ENCODE data around the gene NPAS3.

Gene NPAS3

GRCh38 chr14:33294419-33294818 lies 355.7 kb downstream of the NPAS3 start:
- Histone ChIP-seq H3K4me3 (ENCODE audit: low read depth, low read length) (no peak overlapping the region), H3K27me3 (ENCODE audit: insufficient read depth, low read length) (no peaks in the 10 kb centered on the region), H3K36me3 (ENCODE audit: control insufficient read depth in 1 of 2, insufficient read depth in 2 of 2, low read length in 2 of 2) (no peaks in the 10 kb centered on the region), H2BK12ac (ENCODE audit: low read length) (no peak overlapping the region), H3K18ac (ENCODE audit: low read length) (no peak overlapping the region), H3K14ac (ENCODE audit: low read length) (no peak overlapping the region), H3K9ac (ENCODE audit: low read length) (no peak overlapping the region), H2BK120ac (ENCODE audit: insufficient read depth, low read length, poor library complexity) (no peak overlapping the region), H2AK5ac (ENCODE audit: low read length) (no peak overlapping the region), H3K4me1 (ENCODE audit: control insufficient read depth in 1 of 2, insufficient read depth in 2 of 2, low read length in 2 of 2) (no peaks in the 10 kb centered on the region), H3K79me2 (ENCODE audit: control insufficient read depth, insufficient read depth, low read length, poor library complexity) (no peaks in the 10 kb centered on the region), H2BK5ac (ENCODE audit: low read depth, low read length, poor library complexity) (no peak overlapping the region), H4K8ac (ENCODE audit: low read depth, low read length) (no peak overlapping the region), H3K23ac (ENCODE audit: low read length) (no peak overlapping the region), H3K4ac (ENCODE audit: low read depth, low read length) (no peak overlapping the region), H4K91ac (ENCODE audit: low read depth, low read length) (no peak overlapping the region), H3K79me1 (ENCODE audit: low read length) (no peaks in the 10 kb centered on the region), H3K27ac (ENCODE audit: low read depth, low read length) (no peak overlapping the region), H3K9me3 (ENCODE audit: insufficient read depth, low read depth, low read length) (no peaks in the 10 kb centered on the region), H4K12ac (ENCODE audit: low read depth, low read length) (no peak overlapping the region), H3K4me2 (ENCODE audit: low read length) (no peak overlapping the region), H2AFZ (ENCODE audit: insufficient read depth, low read length, poor library complexity) (no peak overlapping the region)
- no CpG with 5 or more reads among the region's 2 CpGs for WGBS (ENCODE audit: extremely low coverage, insufficient coverage, insufficient read length)
- DNase-seq = no peak

- no peaks in the 10 kb centered on the region for H3K36me3 ChIP-seq (ENCODE audit: control insufficient read depth in 1 of 2, insufficient read depth in 2 of 2, low read length in 2 of 2)
- H3K27ac ChIP-seq (ENCODE audit: low read depth, low read length) = no peak overlapping the region
- no peak overlapping the region for H3K23ac ChIP-seq (ENCODE audit: low read length)
- no peak overlapping the region for H2BK120ac ChIP-seq (ENCODE audit: insufficient read depth, low read length, poor library complexity)
- no CpG with 5 or more reads among the region's 4 CpGs for WGBS (ENCODE audit: extremely low coverage, insufficient coverage, insufficient read length)
- H2AK5ac ChIP-seq (ENCODE audit: low read length) = no peak overlapping the region
- H3K9ac ChIP-seq (ENCODE audit: low read length) = no peak overlapping the region
- no peak overlapping the region for H3K4me2 ChIP-seq (ENCODE audit: low read length)
- no peak overlapping the region for H2BK12ac ChIP-seq (ENCODE audit: low read length)
- H3K79me2 ChIP-seq (ENCODE audit: control insufficient read depth, insufficient read depth, low read length, poor library complexity) = no peaks in the 10 kb centered on the region
- no peaks in the 10 kb centered on the region for H3K4me1 ChIP-seq (ENCODE audit: control insufficient read depth in 1 of 2, insufficient read depth in 2 of 2, low read length in 2 of 2)
- no peak overlapping the region for H3K18ac ChIP-seq (ENCODE audit: low read length)
- H2BK5ac ChIP-seq (ENCODE audit: low read depth, low read length, poor library complexity) = no peak overlapping the region
- H4K91ac ChIP-seq (ENCODE audit: low read depth, low read length) = no peak overlapping the region
- H2AFZ ChIP-seq (ENCODE audit: insufficient read depth, low read length, poor library complexity) = no peak overlapping the region
- H3K9me3 ChIP-seq (ENCODE audit: insufficient read depth, low read depth, low read length) = no peaks in the 10 kb centered on the region
- no peak overlapping the region for H3K4me3 ChIP-seq (ENCODE audit: low read depth, low read length)
- no peak for DNase-seq
- H3K27me3 ChIP-seq (ENCODE audit: insufficient read depth, low read length) = no peaks in the 10 kb centered on the region
- H3K79me1 ChIP-seq (ENCODE audit: low read length) = no peaks in the 10 kb centered on the region
- no peak overlapping the region for H4K12ac ChIP-seq (ENCODE audit: low read depth, low read length)
- no peak overlapping the region for H4K8ac ChIP-seq (ENCODE audit: low read depth, low read length)
- H3K14ac ChIP-seq (ENCODE audit: low read length) = no peak overlapping the region
- H3K4ac ChIP-seq (ENCODE audit: low read depth, low read length) = no peak overlapping the region
These were observed 358.9 kb downstream of the NPAS3 start for GRCh38 chr14:33297565-33297964.

GRCh38 chr14:33307691-33308251 lies 369.1 kb downstream of the NPAS3 start:
- H3K23ac ChIP-seq (ENCODE audit: low read length) = no peak overlapping the region
- WGBS (ENCODE audit: extremely low coverage, insufficient coverage, insufficient read length) = no CpG with 5 or more reads among the region's 11 CpGs
- no peak overlapping the region for H4K12ac ChIP-seq (ENCODE audit: low read depth, low read length)
- H3K27ac ChIP-seq (ENCODE audit: low read depth, low read length) = no peak overlapping the region
- no peaks in the 10 kb centered on the region for H3K4me1 ChIP-seq (ENCODE audit: control insufficient read depth in 1 of 2, insufficient read depth in 2 of 2, low read length in 2 of 2)
- no peaks in the 10 kb centered on the region for H3K79me1 ChIP-seq (ENCODE audit: low read length)
- no peak overlapping the region for H2BK120ac ChIP-seq (ENCODE audit: insufficient read depth, low read length, poor library complexity)
- peak; percentile 20 to 56 for DNase-seq
- no peak overlapping the region for H4K8ac ChIP-seq (ENCODE audit: low read depth, low read length)
- no peak overlapping the region for H3K14ac ChIP-seq (ENCODE audit: low read length)
- H3K4me3 ChIP-seq (ENCODE audit: low read depth, low read length) = no peak overlapping the region
- H3K18ac ChIP-seq (ENCODE audit: low read length) = no peak overlapping the region
- H2AFZ ChIP-seq (ENCODE audit: insufficient read depth, low read length, poor library complexity) = no peak overlapping the region
- no peak overlapping the region for H3K4me2 ChIP-seq (ENCODE audit: low read length)
- H2BK5ac ChIP-seq (ENCODE audit: low read depth, low read length, poor library complexity) = no peak overlapping the region
- no peaks in the 10 kb centered on the region for H3K79me2 ChIP-seq (ENCODE audit: control insufficient read depth, insufficient read depth, low read length, poor library complexity)
- no peaks in the 10 kb centered on the region for H3K9me3 ChIP-seq (ENCODE audit: insufficient read depth, low read depth, low read length)
- H3K4ac ChIP-seq (ENCODE audit: low read depth, low read length) = no peak overlapping the region
- no peak overlapping the region for H2AK5ac ChIP-seq (ENCODE audit: low read length)
- no peak overlapping the region for H3K9ac ChIP-seq (ENCODE audit: low read length)
- H3K36me3 ChIP-seq (ENCODE audit: control insufficient read depth in 1 of 2, insufficient read depth in 2 of 2, low read length in 2 of 2) = no peaks in the 10 kb centered on the region
- no peak overlapping the region for H2BK12ac ChIP-seq (ENCODE audit: low read length)
- H4K91ac ChIP-seq (ENCODE audit: low read depth, low read length) = no peak overlapping the region
- no peaks in the 10 kb centered on the region for H3K27me3 ChIP-seq (ENCODE audit: insufficient read depth, low read length)

- Histone ChIP-seq H4K12ac (ENCODE audit: low read depth, low read length) (no peak overlapping the region), H3K23ac (ENCODE audit: low read length) (no peak overlapping the region), H3K79me1 (ENCODE audit: low read length) (no peaks in the 10 kb centered on the region), H4K91ac (ENCODE audit: low read depth, low read length) (no peak overlapping the region), H3K4ac (ENCODE audit: low read depth, low read length) (no peak overlapping the region), H3K9ac (ENCODE audit: low read length) (no peak overlapping the region), H3K4me2 (ENCODE audit: low read length) (no peak overlapping the region), H4K8ac (ENCODE audit: low read depth, low read length) (no peak overlapping the region), H2BK120ac (ENCODE audit: insufficient read depth, low read length, poor library complexity) (no peak overlapping the region), H3K4me3 (ENCODE audit: low read depth, low read length) (no peak overlapping the region), H2BK5ac (ENCODE audit: low read depth, low read length, poor library complexity) (no peak overlapping the region), H3K14ac (ENCODE audit: low read length) (no peak overlapping the region), H3K18ac (ENCODE audit: low read length) (no peak overlapping the region), H3K9me3 (ENCODE audit: insufficient read depth, low read depth, low read length) (no peaks in the 10 kb centered on the region), H3K79me2 (ENCODE audit: control insufficient read depth, insufficient read depth, low read length, poor library complexity) (no peaks in the 10 kb centered on the region), H2AK5ac (ENCODE audit: low read length) (no peak overlapping the region), H2BK12ac (ENCODE audit: low read length) (no peak overlapping the region), H3K27ac (ENCODE audit: low read depth, low read length) (no peak overlapping the region), H2AFZ (ENCODE audit: insufficient read depth, low read length, poor library complexity) (no peak overlapping the region), H3K4me1 (ENCODE audit: control insufficient read depth in 1 of 2, insufficient read depth in 2 of 2, low read length in 2 of 2) (no peaks in the 10 kb centered on the region), H3K27me3 (ENCODE audit: insufficient read depth, low read length) (no peaks in the 10 kb centered on the region), H3K36me3 (ENCODE audit: control insufficient read depth in 1 of 2, insufficient read depth in 2 of 2, low read length in 2 of 2) (no peaks in the 10 kb centered on the region)
- no peak for DNase-seq
- no CpG with 5 or more reads among the region's 4 CpGs for WGBS (ENCODE audit: extremely low coverage, insufficient coverage, insufficient read length)
These were observed 370.4 kb downstream of the NPAS3 start for GRCh38 chr14:33309106-33309505.

All from trophoblast cell (in vitro differentiated cells and primary cell).